GM21447 (cell line): ENCODE results near the gene TNFRSF1A.
A peak's percentile ranks its signal among the peaks of the same experiment; 100 is the strongest.

Experiments
- ATAC-seq: cut with Tn5 transposase; IDR thresholded peaks from one replicate; pipeline ENCODE4 v1.9.1; 2021; ENCODE audit not compliant: unreplicated experiment

The TNFRSF1A gene

DNA sequence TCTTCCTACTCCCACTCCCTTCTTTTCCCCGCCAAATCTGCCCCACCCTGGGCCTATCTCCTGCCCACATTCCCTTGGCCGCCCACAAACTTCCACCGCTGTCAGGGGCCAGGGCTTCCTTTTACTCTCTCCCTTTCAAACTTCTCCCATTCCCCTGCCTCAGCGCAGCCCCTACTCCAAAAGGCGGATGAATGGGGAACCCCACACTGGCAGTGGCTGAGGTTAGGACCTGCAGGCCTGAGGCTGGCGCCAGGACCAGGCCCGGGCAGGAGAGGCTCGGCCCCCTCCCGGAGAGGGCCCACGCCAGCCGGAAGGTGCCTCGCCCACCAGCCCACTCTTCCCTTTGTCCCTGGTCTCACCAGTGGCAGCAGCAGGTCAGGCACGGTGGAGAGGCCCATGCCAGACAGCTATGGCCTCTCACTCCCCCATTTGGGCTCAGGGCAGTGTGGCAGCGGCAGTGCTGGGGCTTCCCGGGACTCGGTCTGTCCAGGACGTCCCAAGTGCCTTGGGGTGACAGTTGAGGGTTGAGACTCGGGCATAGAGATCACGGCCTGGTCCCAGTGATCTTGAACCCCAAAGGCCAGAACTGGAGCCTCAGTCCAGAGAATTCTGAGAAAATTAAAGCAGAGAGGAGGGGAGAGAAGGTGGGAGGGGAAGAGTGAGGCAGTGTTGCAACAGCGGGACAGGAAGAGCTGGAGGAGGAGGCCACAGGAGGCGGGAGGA lies at the start of gene TNFRSF1A:
Gene TNFRSF1A (minus strand): TSS at position 660 of the 723 bp plus-strand sequence. CDS start 262 bp downstream, at position 398.
- peak; percentile 33 for ATAC-seq

DNA sequence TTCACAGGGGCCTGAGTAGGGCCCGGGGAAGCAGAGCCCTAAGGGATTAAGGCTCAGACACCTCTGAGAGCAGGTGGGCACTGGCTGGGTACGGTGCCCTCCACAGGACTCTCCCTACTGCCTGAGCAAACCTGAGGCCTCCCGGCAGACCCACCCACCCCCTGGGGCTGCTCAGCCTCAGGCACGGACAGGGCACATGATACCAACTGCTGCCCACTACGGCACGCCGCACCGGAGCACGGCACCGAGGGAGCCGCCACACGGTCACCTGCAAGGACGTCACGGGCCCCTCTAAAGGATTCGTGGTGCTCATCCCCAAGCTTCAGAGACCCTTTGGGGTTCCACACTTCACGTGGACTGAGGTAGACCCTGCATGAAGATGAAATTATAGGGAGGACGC lies 49.1 kb upstream of the TNFRSF1A start:
- ATAC-seq, result no peak

DNA sequence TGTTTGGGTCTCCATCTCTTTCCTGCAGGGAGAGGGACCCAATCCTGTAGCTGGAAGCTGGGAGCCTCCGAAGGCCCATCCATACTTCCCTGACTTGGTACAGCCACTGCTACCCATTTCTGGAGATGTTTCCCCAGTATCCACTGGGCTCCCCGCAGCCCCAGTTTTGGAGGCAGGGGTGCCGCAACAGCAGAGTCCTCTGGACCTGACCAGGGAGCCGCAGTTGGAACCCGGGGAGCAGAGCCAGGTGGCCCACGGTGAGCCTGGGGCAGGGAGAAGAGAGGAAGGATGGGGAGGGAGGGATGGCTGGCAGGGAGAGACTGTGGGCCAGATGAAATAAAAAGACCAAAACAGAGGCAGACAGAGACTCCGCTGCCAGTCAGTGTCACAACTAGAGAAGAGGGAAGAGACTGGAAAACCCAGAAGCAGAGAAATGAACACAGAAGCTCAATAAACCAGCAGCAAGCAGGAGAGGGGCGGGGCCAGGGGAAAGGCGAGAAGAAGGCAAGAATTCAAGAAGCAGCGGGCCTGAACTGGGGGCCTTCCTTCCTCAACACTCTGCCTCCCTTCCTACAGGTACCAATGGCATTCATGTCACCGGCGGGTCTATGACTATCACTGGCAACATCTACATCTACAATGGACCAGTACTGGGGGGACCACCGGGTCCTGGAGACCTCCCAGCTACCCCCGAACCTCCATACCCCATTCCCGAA lies 48.4 kb upstream of the TNFRSF1A start:
- no peak for ATAC-seq

DNA sequence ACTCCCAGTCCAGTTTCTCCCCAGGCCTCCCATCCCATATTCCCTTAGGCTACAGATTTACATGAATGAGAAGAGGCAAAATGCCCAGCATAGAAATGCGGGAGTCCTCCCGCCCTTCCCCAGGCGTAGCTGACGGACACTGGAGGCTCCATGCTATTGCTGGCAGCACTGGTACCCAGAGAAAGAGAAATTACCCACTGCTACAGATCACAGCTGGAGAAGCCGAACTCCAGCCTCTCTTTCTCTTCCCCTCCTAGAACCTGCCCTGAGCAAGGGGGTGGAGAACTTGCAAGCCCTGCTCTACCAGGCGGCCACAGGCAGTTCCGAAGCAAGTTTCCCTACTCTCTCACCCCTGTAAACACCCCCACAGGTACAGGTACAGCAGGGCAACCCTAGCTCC lies 45.7 kb upstream of the TNFRSF1A start:
- no peak for ATAC-seq

DNA sequence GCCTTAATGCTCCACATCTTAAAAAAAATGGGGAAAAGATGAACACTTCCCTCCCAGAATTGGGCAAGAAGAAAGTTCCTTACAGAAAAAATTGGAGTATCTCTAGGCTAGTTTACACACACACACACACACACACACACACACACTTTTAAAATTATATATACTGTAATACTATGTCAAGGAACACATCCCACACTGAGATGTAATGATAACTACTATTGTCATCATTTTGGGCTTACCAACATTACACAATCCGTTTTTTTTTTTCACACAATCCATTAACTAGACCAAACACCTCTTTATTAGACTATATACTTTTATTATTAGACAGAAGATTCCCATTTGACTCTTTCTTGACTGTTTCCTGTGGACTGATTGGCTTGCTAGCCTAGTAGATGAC lies 44.6 kb upstream of the TNFRSF1A start:
- no peak for ATAC-seq

DNA sequence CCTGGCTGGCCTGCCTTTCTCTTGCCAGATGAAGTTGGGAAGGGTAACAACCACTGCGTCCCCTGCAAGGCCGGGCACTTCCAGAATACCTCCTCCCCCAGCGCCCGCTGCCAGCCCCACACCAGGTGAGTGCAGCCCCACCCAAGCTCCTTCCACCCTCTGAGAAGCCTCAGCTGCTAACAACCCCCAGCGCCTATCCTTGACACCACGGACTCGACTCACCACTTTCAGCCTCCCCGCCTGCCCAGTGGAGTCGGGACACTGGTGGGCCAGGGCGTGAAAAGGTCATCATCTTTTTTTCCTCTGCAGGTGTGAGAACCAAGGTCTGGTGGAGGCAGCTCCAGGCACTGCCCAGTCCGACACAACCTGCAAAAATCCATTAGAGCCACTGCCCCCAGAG lies 44.2 kb upstream of the TNFRSF1A start:
- ATAC-seq, result no peak

DNA sequence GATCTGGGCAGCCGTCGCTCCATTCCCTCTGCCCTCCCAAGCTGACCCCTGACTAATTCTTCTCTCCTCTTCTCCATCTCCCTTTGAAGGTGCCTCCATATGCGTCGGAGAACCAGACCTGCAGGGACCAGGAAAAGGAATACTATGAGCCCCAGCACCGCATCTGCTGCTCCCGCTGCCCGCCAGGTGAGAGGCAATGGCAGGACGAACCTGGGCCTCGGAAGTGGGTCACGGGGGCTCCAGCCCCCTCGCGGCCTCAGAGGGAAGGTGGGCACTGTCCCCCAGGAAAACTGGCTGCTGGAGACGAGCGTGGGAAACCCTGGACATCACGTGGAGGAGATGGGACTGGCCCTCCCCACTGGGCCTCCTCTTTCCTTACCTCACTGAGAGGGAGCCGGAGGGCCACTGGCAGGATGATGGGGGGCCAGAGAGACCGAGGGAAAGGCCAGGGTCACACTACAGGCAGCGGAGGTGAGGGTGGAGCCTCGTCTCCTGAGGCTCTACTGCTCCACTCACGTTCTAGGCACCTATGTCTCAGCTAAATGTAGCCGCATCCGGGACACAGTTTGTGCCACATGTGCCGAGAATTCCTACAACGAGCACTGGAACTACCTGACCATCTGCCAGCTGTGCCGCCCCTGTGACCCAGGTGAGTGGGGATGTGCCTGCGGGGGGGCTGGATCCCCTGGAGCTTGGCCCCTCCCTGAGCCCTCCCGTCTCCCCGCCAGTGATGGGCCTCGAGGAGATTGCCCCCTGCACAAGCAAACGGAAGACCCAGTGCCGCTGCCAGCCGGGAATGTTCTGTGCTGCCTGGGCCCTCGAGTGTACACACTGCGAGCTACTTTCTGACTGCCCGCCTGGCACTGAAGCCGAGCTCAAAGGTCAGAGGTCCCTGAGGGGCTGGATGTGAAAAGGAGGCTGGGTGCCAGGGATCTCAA lies 42.9 kb upstream of the TNFRSF1A start:
- no peak for ATAC-seq

DNA sequence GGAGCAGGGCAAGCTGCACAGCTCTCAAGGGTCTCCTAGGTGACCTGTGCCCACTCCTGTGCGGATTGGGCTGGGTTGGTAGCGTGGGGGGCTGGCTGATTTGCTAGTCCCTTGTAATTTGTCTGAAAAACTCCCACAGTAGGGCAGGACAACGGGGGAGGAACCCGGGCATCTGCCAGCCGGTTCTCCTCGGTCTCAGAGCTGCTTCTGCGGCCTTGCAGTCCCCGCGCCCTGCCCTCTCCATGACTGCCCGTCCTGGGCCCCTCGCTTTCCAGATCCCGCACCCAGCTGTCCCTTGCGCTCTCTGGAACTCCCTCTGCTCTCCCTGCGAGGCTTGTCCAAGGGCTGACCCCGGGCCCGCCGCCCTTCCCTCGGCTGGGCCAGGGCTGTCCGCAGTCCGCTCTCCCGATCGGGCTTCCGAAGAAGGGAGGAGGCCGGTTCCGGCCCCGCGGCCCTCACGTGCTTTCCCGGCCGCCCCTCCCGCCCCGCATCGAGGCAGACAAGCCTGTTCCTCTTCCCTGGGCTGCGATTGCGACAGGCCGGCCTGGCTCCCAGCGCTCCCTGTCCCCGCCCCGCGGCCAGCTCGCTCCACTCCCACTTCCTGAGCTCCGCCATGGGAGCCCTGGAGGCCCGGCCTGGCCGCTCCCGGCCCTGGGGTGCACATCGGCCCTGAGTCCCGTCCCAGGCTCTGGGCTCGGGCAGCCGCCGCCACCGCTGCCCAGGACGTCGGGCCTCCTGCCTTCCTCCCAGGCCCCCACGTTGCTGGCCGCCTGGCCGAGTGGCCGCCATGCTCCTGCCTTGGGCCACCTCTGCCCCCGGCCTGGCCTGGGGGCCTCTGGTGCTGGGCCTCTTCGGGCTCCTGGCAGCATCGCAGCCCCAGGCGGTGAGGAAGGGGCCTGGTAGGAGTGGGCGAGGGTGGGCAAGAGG lies 42.0 kb upstream of the TNFRSF1A start, which contains the start of gene LTBR:
Gene LTBR (plus strand): TSS at position 591 of the 927 bp plus-strand sequence. CDS start 197 bp downstream, at position 788.
- no peak for ATAC-seq

DNA sequence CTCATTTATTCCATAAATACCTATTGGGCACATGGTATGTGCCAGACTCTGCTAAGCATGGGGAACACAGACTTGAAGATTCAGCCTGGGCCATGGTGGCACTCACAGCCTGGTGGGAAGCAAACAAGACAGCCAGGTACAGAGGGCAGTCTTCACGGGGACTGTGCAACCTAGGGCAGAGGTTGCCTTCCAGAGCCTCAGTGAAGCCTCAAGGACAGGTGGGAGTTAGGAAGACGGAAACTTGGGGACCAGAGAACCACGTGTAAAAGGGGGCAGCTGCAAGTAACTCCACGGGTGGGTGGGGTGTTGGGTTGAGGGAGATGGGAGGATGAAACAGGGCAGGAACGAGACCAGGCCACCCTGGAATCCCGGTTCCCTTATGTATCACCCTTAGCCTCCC lies 41.1 kb upstream of the TNFRSF1A start:
- no peak for ATAC-seq

DNA sequence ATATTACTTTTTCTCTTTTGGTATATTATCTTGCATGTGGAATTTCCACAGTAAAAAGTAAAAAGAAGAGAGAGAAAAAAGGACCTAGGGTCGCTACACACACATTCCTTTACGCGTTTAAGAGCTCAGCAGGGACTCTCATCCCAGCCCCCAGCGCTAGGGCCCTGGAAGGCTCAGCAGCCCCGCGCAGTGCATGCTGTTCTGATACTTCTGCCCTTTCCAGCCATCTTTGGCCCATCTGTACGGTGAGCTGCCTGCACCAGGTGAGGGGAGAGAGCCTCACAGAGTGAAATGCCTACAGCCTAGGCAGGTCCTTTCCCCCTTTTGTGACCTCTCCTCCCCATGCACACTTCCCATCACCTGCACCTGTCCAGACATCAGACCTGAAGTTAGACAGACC lies 40.5 kb upstream of the TNFRSF1A start:
- ATAC-seq, result no peak

DNA sequence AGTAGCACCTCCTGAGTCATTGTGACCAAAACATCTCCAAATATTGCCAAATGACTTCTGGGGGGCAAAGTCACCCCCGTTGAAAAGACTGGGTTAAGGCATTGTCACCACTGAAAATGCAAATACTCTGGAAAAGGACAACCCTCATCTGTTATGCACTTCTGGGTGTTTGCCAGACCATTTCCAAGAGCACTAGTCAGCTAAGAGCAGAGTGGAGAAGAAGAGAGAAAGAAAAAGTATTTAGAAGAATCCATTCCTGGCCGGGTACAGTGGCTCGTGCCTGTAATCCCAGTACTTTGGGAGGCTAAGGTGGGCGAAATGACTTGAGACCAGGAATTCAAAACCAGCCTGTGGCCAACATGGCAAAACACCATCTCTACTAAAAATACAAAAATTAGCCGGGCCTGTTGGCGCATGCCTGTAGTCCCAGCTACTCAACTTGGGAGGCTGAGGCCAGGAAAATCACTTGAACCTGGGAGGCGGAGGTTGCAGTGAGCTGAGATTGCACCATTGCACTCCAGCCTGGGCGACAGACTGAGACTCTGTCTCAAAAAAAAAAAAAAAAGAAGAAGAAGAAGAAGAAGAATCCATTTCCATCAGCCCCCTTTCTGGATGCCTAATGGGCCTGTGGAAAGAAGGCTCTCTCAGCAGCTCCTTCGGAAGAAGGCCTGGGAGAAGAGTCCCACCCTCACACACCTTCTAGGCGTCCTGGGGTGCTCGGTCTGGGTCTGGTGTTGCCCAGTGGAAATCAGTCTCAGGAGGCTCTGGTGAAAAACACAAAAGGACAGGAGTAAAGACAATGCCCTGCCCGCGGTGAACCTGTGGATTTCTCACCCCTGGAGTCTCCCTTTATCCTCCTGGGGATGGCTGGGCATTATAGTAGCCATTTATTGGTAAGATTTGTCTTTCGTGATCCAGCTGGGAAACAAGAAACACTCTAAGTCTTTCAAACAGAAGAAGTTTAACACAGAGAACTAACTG lies 38.6 kb upstream of the TNFRSF1A start:
- ATAC-seq, result no peak

DNA sequence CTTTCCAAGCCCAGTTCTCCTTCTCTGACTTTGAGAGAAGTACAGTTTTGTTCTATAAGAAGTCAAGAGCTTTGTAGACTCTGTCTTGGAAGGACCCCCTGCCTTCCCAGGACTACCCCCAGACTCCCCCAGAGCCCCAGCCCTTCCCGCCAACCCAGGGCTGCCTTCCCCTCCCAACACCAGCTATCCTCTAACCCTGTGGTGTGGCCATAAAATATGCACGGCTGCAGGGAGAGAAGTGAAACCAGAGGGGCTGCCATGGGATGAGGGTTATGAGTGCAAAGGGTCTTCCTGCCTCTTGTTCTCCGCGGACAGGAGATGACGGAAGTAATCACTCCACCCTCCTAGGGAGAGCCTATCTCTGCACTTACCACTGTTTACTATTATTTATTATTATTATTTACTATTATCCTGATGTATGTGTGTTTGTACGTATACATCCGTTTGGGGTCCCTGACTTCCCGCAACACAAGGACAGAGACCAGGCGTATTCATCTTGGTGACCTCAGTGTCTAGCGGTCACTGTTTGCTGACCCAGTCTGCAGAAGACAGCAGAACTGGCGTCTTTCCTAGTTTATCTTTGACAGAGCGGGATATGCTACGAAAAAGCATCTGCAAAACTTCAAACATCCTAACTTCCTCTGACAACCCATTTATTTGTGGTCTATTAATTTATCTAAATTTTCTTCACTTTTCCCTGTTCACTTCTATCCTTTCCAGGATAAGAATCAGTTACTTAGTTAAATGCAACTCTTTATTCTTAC lies 37.0 kb upstream of the TNFRSF1A start:
- ATAC-seq, result no peak

DNA sequence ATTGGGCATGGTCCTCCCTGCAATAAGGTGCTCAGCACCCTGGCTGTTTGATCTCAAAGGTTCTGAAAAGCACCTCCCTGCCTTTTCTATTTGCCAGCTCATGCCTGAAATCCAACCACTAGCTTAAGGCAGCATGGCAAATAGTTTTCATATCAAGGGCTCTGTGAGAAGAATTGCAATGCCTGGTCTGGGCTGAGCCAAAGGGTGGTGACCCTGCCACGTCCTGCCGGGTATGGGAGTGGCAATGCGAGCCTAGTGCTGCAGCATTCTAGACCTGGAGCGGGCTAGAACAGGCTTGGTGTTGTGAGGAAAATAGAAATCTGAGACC lies 35.8 kb upstream of the TNFRSF1A start:
- ATAC-seq, result no peak

DNA sequence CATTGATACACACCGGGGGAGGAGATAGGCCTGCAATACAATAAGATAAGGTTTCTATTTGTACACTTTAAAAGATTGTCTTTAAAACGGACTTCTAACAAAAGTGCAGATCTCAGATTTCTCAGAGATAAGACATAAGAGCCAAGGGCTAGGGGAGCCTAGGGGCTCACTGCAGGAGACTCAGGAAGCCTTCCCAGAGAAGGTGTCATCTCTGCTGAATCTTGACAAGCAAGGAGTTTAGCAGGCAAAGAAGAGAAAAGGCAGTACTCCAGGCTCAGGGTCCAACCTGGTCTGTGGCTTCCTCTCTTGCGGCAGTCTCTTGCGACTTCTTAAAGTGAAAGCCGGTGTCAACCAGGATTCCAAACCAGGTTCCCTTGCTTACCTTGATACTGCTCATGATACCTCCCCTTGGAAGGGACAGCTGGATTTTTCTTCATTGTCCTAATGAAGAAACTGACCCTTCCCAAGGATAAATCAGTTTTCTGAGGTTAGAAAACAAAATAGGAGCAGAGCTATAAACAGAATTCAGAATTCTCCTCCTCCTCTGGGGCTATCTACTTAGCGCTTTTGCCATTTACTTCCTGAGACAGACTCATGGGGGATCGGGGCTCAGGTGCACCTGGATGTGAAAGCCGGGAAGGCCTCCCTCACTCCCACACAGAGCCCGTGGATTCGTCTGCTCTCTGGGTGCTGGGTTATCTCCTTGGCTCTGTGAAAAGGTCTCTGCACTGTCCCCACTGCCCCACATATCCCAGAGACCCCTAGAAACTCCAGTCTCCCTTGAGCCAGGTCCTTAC lies 35.2 kb upstream of the TNFRSF1A start:
- ATAC-seq, result no peak

DNA sequence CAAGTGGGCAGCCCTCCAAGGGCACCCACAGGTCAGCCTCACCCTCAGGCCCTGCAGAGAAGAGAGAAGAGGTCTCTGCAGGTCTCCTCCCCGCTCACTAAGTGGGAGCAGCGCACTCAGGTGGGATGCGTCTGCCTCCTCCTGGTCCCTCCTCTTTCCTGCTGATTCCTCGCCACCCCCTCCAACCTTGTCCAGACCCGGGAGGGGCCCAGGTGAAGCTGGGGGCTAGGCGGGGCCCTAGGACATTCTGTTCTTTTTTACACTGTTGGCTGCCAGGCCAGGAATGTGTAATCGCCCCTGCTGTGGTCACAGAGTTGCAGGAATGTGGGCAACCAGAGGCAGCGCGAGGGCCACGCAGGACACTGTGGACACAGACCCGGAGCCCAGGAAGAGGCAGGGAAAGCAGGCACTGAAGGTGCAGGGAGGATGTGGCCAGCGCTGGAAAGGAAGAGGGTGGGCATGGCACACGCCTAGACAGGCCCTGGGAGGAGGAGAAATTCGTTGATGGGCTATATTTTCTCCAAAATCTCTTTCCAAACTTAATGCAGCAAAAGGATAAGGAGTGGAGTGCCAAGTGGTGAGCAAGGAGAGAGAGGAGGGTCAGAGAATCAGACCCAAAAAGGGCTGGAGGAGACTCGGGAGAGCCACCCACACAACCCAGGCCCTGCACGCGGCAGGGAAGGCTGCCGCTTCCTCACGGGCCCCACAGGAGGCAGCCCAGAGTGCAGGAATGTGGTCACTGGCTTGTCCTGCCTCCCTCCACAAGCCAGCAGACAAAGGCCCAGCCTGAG lies 34.4 kb upstream of the TNFRSF1A start:
- ATAC-seq, result no peak

DNA sequence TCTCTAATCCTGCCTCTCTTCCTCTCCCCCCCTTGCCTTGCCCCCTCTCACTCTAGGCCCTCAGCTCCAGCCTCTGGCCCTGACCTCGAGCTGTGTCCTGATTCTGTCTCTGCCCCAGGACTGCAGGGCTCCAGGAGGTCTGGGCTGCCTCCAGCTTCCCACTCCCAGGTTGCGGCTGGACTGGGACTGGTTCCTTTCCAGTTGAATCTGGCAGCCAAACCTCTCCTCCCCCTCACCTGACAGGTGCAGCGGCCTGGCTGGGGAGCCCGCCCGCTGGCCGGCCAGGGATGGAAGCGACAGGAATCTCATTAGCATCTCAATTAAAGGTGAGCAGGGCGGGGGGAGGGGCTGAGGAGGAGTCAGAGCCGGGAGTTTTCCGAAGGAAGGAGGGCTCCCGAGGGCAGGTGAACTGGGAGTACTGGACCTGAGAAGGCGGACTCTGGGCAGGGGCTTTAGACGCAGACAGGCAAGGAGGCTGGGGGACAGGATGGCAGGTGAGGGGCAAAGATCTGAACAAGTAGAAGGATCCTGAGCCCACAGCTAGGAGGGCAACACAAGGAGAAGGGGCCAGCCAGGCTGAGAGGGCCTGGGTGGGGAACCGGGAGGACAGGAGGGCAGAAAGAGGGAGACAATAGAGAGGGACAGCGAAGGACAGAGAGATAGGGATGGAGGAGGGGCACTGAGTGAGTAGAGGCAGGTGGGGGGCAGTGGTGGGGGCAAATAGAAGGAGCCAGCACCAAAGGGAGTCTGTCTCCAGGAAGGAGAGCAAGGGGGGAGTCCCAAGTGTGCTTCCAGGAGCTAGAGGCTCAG lies 33.6 kb upstream of the TNFRSF1A start, which contains the start of gene SCNN1A:
Gene SCNN1A (minus strand): TSS at position 295 of the 810 bp plus-strand sequence. CDS start 780 bp downstream, outside the sequence.
- ATAC-seq, result no peak
